MM.1S (cell line): ENCODE results near the gene GALNS.

Experiments used
- DNase-seq: peaks from one replicate; pipeline ENCODE4 v3.0.0-alpha.2; 2015
- H2AFZ ChIP-seq: fragments of 300-600 bp; sonication (generic); 2 replicates; pipeline ENCODE4 v1.6.0; 2016; ENCODE audit warnings: antibody characterized with exemption, low read length
- H3F3A ChIP-seq: fragments of 300-600 bp; sonication (generic); 2 replicates; pipeline ENCODE4 v1.6.1; 2016; ENCODE audit warnings: mild to moderate bottlenecking, antibody characterized with exemption, low read length, moderate library complexity, mixed read lengths; ENCODE audit not compliant: insufficient read depth
- H3K27ac ChIP-seq: fragments of 300-600 bp; sonication (generic); 2 replicates; pipeline ENCODE4 v1.5.1; 2016; ENCODE audit warnings: mild to moderate bottlenecking, low read length
- H3K27me3 ChIP-seq: fragments of 300-600 bp; sonication (generic); replicated peaks from 2 replicates; pipeline ENCODE4 v1.6.0; 2016; ENCODE audit warnings: low read length; ENCODE audit not compliant: insufficient read depth
- H3K36me3 ChIP-seq: fragments of 300-600 bp; sonication (generic); replicated peaks from 2 replicates; pipeline ENCODE4 v1.6.1; 2016; ENCODE audit warnings: mild to moderate bottlenecking, low read length, mixed read lengths; ENCODE audit not compliant: insufficient read depth
- H3K4me1 ChIP-seq: fragments of 300-600 bp; sonication (generic); 2 replicates; pipeline ENCODE4 v1.6.1; 2016; ENCODE audit warnings: low read length, mixed read lengths
- H3K4me2 ChIP-seq: fragments of 300-600 bp; sonication (generic); 2 replicates; pipeline ENCODE4 v1.6.0; 2016; ENCODE audit warnings: low read depth, low read length
- H3K4me3 ChIP-seq: fragments of 300-600 bp; sonication (generic); 2 replicates; pipeline ENCODE4 v1.5.1; 2016; ENCODE audit warnings: low read length, mixed read lengths
- H3K79me2 ChIP-seq: fragments of 300-600 bp; sonication (generic); 2 replicates; pipeline ENCODE4 v1.6.1; 2016; ENCODE audit warnings: mixed run types, low read length, mixed read lengths
- H3K9ac ChIP-seq: fragments of 300-600 bp; sonication (generic); 2 replicates; pipeline ENCODE4 v1.6.1; 2016; ENCODE audit warnings: low read length, mixed read lengths
- H3K9me2 ChIP-seq: fragments of 300-600 bp; sonication (generic); replicated peaks from 2 replicates; pipeline ENCODE4 v1.6.1; 2016; ENCODE audit warnings: mild to moderate bottlenecking, low read length, mixed read lengths; ENCODE audit not compliant: insufficient read depth
- H3K9me3 ChIP-seq: fragments of 300-600 bp; sonication (generic); replicated peaks from 2 replicates; pipeline ENCODE4 v1.6.1; 2016; ENCODE audit warnings: mild to moderate bottlenecking, low read length, mixed read lengths; ENCODE audit not compliant: insufficient read depth
- H4K20me1 ChIP-seq: fragments of 300-600 bp; sonication (generic); 2 replicates; pipeline ENCODE4 v1.6.1; 2016; ENCODE audit warnings: mild to moderate bottlenecking, low read length, moderate library complexity, mixed read lengths; ENCODE audit not compliant: insufficient read depth
- CTCF ChIP-seq: fragments of 300-600 bp; sonication (generic); IDR thresholded peaks from 2 replicates; pipeline ENCODE4 v1.5.1; 2016; ENCODE audit warnings: antibody characterized with exemption, low read length, mixed read lengths
- EZH2 ChIP-seq: fragments of 300-600 bp; sonication (generic); optimal IDR thresholded peaks from 2 replicates; pipeline ENCODE3; 2017; ENCODE audit warnings: low read depth, mild to moderate bottlenecking, antibody characterized with exemption, low read length, mixed read lengths
- EZH2phosphoT487 ChIP-seq: fragments of 300-600 bp; sonication (generic); IDR thresholded peaks from 2 replicates; pipeline ENCODE4 v1.6.1; 2018; ENCODE audit warnings: antibody characterized with exemption, low read length

Gene GALNS

GRCh38 chr16:88904676-88905365 lies 48.1 kb upstream of the GALNS start:
- H3K4me1 ChIP-seq, result no peaks in the 10 kb centered on the region
- peaks cover 37% of the 10 kb centered on the region for H3K79me2 ChIP-seq
- TF ChIP-seq EZH2 (no peak), EZH2phosphoT487 (no peak), CTCF (no peak)
- no peak overlapping the region for H3K27ac ChIP-seq
- no peaks in the 10 kb centered on the region for H3K27me3 ChIP-seq
- H3K4me3 ChIP-seq, result no peak overlapping the region
- no peaks in the 10 kb centered on the region for H3K9me2 ChIP-seq
- no peaks in the 10 kb centered on the region for H3F3A ChIP-seq
- DNase-seq, result no peak
- no peak overlapping the region for H2AFZ ChIP-seq
- no peak overlapping the region for H3K4me2 ChIP-seq
- H3K9me3 ChIP-seq, result no peaks in the 10 kb centered on the region
- no peaks in the 10 kb centered on the region for H3K36me3 ChIP-seq
- no peaks in the 10 kb centered on the region for H4K20me1 ChIP-seq
- no peak overlapping the region for H3K9ac ChIP-seq

GRCh38 chr16:88903267-88903666 lies 46.5 kb upstream of the GALNS start:
- TF ChIP-seq CTCF (no peak), EZH2phosphoT487 (no peak), EZH2 (no peak)
- Histone ChIP-seq H3K9me3 (no peaks in the 10 kb centered on the region), H3K9me2 (no peaks in the 10 kb centered on the region), H3K79me2 (peaks cover 23% of the 10 kb centered on the region), H3K4me2 (no peak overlapping the region), H3F3A (no peaks in the 10 kb centered on the region), H4K20me1 (no peaks in the 10 kb centered on the region), H3K27ac (no peak overlapping the region), H2AFZ (no peak overlapping the region), H3K36me3 (no peaks in the 10 kb centered on the region), H3K27me3 (no peaks in the 10 kb centered on the region), H3K4me3 (no peak overlapping the region), H3K4me1 (no peaks in the 10 kb centered on the region), H3K9ac (no peak overlapping the region)
- no peak for DNase-seq

GRCh38 chr16:88902744-88903143 lies 46.0 kb upstream of the GALNS start:
- no peak for DNase-seq
- Histone ChIP-seq H3K27me3 (no peaks in the 10 kb centered on the region), H3K4me2 (no peak overlapping the region), H2AFZ (no peak overlapping the region), H3K9me2 (no peaks in the 10 kb centered on the region), H3K4me1 (no peaks in the 10 kb centered on the region), H4K20me1 (no peaks in the 10 kb centered on the region), H3K79me2 (peaks cover 21% of the 10 kb centered on the region), H3F3A (no peaks in the 10 kb centered on the region), H3K9me3 (no peaks in the 10 kb centered on the region), H3K36me3 (no peaks in the 10 kb centered on the region), H3K4me3 (no peak overlapping the region), H3K9ac (no peak overlapping the region), H3K27ac (no peak overlapping the region)
- TF ChIP-seq EZH2 (no peak), CTCF (no peak), EZH2phosphoT487 (no peak)
